Thyroid gland (tissue), 4 donors: ENCODE measurements around the gene JUN. TPM values are rescaled to one million over a fixed set of nuclear protein-coding genes. Genes with fewer than 3 reads are reported as not detected.

Source experiments
- DNase-seq, 2 donors: peaks; one replicate each; pipeline ENCODE4 v3.0.0-alpha.2; 2019
- H3K27ac ChIP-seq, 3 donors: fragments of 200-600 bp; sonication (generic); 1 replicate in 2 of 3; 2 replicates in 1 of 3; pipeline ENCODE4 v1.5.1; 2016 to 2019; ENCODE audit warnings: mild to moderate bottlenecking in 1 of 3, moderate library complexity in 1 of 3
- H3K27me3 ChIP-seq: fragments of 200-600 bp; sonication (generic); one replicate; pipeline ENCODE4 v1.5.1; 2019
- H3K36me3 ChIP-seq, 2 donors: fragments of 200-600 bp; sonication (generic); one replicate each; pipeline ENCODE4 v1.5.1; 2016 to 2019
- H3K4me1 ChIP-seq, 2 donors: fragments of 200-600 bp; sonication (generic); one replicate each; pipeline ENCODE4 v1.5.1; 2017 to 2019
- H3K4me3 ChIP-seq, 3 donors: fragments of 200-600 bp; sonication (generic); replicated peaks in 1 of 3; 1 replicate in 2 of 3; 2 replicates in 1 of 3; pipeline ENCODE4 v1.5.1; 2016; ENCODE audit warnings: mild to moderate bottlenecking in 1 of 3
- H3K9me3 ChIP-seq: fragments of 200-600 bp; sonication (generic); one replicate; pipeline ENCODE4 v1.5.1; 2017
- POLR2A ChIP-seq, 2 donors: fragments of 450-650 bp; IDR thresholded peaks; one replicate each; pipeline ENCODE4 v1.6.1; 2017; ENCODE audit warnings: antibody characterized with exemption in 2 of 2, mild to moderate bottlenecking in 2 of 2, moderate library complexity in 1 of 2
- WGBS, 2 donors: methylation state at CpG; one replicate each; pipeline ENCODE4 v1.1.5; 2017; 5-methylcytosine and 5-hydroxymethylcytosine counted together
- intact Hi-C: fragments of 100-400 bp; cut with DNase I; formaldehyde crosslinking; loops from one replicate; pipeline ENCODE4 v1.15.1; 2023
- total RNA-seq, 4 donors: library from RNA; depleted of rRNA; stranded (reverse); fragments of >200 nt; gene quantifications; one replicate each; pipeline ENCODE4 v1.2.3, GENCODE V29; 2016
- TF ChIP-seq, protein P1 (sequence below), 6 experiments: fragments of 200-600 bp in 3 of 6; fragments of 450-650 bp in 3 of 6; sonication (generic) in 3 of 6; IDR thresholded peaks; one replicate each; pipeline ENCODE4 v1.5.1; 2016 to 2019; ENCODE audit warnings: antibody characterized with exemption in 6 of 6, mild to moderate bottlenecking in 2 of 6, inconsistent platforms in 1 of 6, moderate library complexity in 1 of 6

Gene JUN
- total RNA-seq, 4 donors from 2014 or later = 124 to 283 (median 133) TPM

DNA sequence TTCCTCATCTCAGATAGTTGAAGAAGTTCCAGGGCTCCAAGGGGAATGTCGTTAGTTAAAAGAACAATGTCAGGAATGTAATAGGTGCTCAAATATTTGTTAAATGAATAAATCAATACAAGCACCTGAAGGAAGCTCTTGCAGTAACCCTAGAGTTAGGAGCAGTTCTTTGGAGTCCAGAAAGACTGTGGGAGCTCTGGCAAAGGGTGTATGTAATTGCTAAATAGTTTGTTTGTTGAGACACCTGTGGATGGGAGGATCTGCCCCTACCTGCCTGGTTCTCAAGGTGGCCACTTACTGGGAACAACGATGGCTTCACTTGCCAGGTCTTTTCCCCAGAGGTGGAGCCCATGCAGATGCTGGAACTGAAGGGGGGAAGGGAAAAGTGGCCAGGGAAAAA is 27.5 kb upstream of the JUN start:
- intact Hi-C loops = no loop called here

DNA sequence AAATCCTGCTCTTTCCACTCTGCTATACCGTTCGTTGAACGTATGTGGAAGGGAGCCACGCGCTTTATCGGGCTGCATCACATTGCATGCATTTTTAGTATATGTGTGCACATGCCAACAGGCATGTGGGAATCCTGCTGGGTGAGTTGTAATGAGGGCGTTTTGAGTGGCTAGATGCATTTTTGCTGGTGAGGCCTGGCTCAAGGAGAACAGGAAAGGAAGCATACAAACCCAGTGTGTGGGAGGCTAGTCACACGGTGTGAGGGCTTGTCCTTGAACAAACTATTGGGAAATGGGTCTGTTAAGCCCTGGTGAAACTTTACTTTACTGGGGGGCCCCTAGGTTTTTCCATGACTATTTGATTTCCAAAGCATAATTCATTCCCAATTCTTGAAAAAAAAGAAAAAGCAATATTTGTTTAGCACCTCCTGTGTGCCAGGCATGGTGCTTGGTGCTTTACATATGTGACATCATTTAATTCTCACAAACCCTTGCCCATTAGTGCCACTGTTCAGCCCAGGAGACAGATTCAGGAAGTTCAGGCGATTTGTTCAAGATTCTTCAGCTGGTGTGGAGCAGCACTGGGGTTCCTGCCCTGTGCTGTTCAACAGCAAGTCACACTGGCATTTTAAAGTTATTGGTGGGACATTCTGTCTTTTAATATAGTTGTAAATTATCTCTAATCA is 25.6 kb upstream of the JUN start:
- no peaks in the 10 kb centered on the region for H3K36me3 ChIP-seq
- H3K9me3 ChIP-seq = no peaks in the 10 kb centered on the region
- 72 to 75% methylated on average over 9 of the region's 9 CpGs for WGBS, 2 donors
- H3K27ac ChIP-seq = no peak overlapping the region
- H3K27me3 ChIP-seq = no peaks in the 10 kb centered on the region
- peak; percentile 24 to 40 for DNase-seq
- TF ChIP-seq POLR2A (IDR thresholded peaks at IDR 0.05) = no peak
- TF ChIP-seq, protein P1, sequence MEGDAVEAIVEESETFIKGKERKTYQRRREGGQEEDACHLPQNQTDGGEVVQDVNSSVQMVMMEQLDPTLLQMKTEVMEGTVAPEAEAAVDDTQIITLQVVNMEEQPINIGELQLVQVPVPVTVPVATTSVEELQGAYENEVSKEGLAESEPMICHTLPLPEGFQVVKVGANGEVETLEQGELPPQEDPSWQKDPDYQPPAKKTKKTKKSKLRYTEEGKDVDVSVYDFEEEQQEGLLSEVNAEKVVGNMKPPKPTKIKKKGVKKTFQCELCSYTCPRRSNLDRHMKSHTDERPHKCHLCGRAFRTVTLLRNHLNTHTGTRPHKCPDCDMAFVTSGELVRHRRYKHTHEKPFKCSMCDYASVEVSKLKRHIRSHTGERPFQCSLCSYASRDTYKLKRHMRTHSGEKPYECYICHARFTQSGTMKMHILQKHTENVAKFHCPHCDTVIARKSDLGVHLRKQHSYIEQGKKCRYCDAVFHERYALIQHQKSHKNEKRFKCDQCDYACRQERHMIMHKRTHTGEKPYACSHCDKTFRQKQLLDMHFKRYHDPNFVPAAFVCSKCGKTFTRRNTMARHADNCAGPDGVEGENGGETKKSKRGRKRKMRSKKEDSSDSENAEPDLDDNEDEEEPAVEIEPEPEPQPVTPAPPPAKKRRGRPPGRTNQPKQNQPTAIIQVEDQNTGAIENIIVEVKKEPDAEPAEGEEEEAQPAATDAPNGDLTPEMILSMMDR (IDR thresholded peaks at IDR 0.05) = no peak
- H3K4me3 ChIP-seq = no peak overlapping the region
- intact Hi-C loops = no loop called here
- peaks cover 4 to 21% of the 10 kb centered on the region in 2 donors for H3K4me1 ChIP-seq

More for the DNA sequence above, 27.5 kb upstream of the JUN start:
- no peaks in the 10 kb centered on the region for H3K27me3 ChIP-seq
- no peak for TF ChIP-seq POLR2A (IDR thresholded peaks at IDR 0.05)
- TF ChIP-seq, protein P1 (IDR thresholded peaks at IDR 0.05) = no peak
- DNase-seq = no peak
- WGBS, 2 donors = 50 to 63% methylated on average over 2 of the region's 2 CpGs
- peaks cover 9 to 29% of the 10 kb centered on the region in 2 donors for H3K4me1 ChIP-seq
- no peak overlapping the region for H3K27ac ChIP-seq
- H3K4me3 ChIP-seq = no peak overlapping the region
- H3K9me3 ChIP-seq = no peaks in the 10 kb centered on the region
- no peaks in the 10 kb centered on the region for H3K36me3 ChIP-seq

DNA sequence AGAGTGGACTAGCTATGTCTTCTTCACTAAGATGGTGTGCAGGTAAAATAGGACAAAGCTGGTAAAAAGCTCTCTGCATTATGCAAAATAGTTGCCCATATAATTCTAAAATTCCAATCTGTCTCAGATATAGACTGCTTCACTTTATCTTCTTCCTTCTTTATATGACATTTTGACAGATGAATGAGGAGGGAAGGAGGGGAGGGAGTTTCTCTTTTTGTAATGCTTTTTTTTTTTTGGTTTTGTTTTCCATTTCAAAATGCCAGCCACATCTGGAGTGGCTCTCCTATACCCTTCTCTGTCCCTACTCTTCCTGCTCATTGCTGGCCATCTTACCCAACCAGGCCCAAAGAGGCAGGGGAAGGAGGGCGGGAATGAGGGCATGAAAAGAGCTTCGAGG is 24.2 kb upstream of the JUN start:
- Histone ChIP-seq H3K4me1 (peaks cover 4 to 10% of the 10 kb centered on the region in 2 donors), H3K4me3 (no peak overlapping the region), H3K27ac (no peak overlapping the region), H3K9me3 (no peaks in the 10 kb centered on the region), H3K36me3 (no peaks in the 10 kb centered on the region), H3K27me3 (no peaks in the 10 kb centered on the region)
- intact Hi-C loops = no loop called here
- TF ChIP-seq, protein P1 (IDR thresholded peaks at IDR 0.05) = no peak
- TF ChIP-seq POLR2A (IDR thresholded peaks at IDR 0.05) = no peak
- 40 to 41% methylated on average over 2 of the region's 2 CpGs for WGBS, 2 donors
- no peak for DNase-seq

DNA sequence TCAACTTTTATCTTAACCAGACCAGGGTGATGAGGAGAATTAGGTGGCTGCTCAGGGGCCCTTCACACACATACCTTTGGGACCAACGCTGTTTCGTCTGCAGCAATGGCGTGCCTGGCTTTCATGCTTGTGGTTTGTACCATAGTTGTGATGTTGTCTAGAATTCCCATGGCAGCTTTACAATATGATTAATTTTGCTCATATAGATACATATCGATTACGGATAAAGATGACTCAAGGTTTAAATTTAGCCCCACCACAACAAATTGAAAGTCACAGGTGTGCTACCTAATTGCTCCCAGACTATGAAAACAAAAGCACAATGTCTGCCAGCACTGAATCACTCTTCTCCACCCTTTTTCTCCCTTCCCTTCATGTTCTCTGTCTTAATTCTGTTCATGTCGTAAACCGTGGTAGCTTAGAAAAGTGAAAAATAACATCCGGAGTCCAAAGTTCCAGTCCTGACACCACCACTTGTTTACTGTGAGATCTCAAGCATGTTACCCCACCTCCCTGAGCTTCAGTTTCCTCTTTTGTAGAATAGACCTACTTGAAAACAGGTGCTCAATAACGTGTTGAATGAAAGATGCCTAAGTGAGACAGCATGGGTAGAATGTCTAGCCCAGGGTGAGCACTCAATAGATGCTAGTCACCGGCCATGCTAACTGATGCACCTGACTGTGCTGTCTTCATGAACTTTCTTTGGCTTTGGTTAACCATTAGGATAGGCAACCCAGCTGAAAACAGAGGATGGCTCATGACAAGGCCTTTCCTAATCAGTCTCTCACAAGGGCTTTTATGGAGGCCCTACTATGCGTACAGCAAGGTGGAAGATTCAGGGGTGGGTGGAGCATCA is 22.1 kb upstream of the JUN start:
- Histone ChIP-seq H3K4me1 (peaks cover 4 to 7% of the 10 kb centered on the region in 2 donors), H3K36me3 (no peaks in the 10 kb centered on the region), H3K9me3 (no peaks in the 10 kb centered on the region), H3K27me3 (no peaks in the 10 kb centered on the region), H3K4me3 (no peak overlapping the region), H3K27ac (no peak overlapping the region)
- TF ChIP-seq, protein P1 (IDR thresholded peaks at IDR 0.05) = no peak
- no peak for TF ChIP-seq POLR2A (IDR thresholded peaks at IDR 0.05)
- 91 to 93% methylated on average over 11 of the region's 11 CpGs for WGBS, 2 donors
- intact Hi-C loops = no loop called here
- no peak for DNase-seq
